ENCODE results near the gene RRAS.

DNA sequence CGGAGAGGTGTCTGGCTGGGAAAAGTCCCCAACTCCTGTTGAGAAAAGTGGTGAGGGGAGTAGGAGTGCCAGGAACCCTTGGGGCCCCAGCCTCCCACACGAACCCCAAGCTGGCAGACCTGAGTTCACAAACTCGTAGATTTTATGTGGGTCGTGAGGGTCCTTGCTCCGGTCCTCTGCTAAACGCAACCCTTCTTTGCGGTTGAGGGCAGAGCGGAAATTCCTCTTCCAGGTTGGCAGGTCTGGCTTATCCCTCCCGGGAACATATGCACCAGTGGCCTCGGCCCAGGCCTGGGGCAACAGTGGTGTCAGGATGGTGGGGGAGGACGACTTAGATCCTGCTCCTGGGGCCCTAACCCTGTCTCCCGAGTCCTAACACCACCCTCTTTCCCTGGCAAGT, 23.3 kb upstream of the RRAS start:
- TF ChIP-seq, protein P1, sequence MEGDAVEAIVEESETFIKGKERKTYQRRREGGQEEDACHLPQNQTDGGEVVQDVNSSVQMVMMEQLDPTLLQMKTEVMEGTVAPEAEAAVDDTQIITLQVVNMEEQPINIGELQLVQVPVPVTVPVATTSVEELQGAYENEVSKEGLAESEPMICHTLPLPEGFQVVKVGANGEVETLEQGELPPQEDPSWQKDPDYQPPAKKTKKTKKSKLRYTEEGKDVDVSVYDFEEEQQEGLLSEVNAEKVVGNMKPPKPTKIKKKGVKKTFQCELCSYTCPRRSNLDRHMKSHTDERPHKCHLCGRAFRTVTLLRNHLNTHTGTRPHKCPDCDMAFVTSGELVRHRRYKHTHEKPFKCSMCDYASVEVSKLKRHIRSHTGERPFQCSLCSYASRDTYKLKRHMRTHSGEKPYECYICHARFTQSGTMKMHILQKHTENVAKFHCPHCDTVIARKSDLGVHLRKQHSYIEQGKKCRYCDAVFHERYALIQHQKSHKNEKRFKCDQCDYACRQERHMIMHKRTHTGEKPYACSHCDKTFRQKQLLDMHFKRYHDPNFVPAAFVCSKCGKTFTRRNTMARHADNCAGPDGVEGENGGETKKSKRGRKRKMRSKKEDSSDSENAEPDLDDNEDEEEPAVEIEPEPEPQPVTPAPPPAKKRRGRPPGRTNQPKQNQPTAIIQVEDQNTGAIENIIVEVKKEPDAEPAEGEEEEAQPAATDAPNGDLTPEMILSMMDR (IDR thresholded peaks at IDR 0.05), result no peak
- TF ChIP-seq EP300 (IDR thresholded peaks at IDR 0.05) (no peak), POLR2A (IDR thresholded peaks at IDR 0.05) (no peak)

Measured in sigmoid colon (tissue), 4 donors.